ENCODE data around the gene MACF1. TPM values are rescaled to one million over a fixed set of nuclear protein-coding genes. Genes with fewer than 3 reads are reported as not detected.
"Not testable (repeated sequence)": the region's sequence is repeated elsewhere in the genome, so short reads cannot be mapped to it uniquely, and the experiment has no call there.

Gene MACF1
- total RNA-seq, 1 experiment from 2014 or later = 190 TPM

- no peak overlapping the region for H3K56ac ChIP-seq (ENCODE audit: insufficient read length, low read depth, low read length)
- H3K79me2 ChIP-seq (ENCODE audit: insufficient read depth, low read length) = no peaks in the 10 kb centered on the region
- H2BK12ac ChIP-seq (ENCODE audit: insufficient read length, low read depth, low read length) = no peak overlapping the region
- no peak for DNase-seq
- WGBS (ENCODE audit: extremely low coverage, insufficient read length, low lambda C conversion rate) = no CpG with 5 or more reads among the region's 11 CpGs
- H2BK120ac ChIP-seq (ENCODE audit: low read depth, low read length, poor library complexity, severe bottlenecking) = no peak overlapping the region
- H3K23ac ChIP-seq (ENCODE audit: insufficient read length, low read depth, low read length) = no peak overlapping the region
- no peak overlapping the region for H3K9ac ChIP-seq (ENCODE audit: extremely low read depth, insufficient read length, low read length)
- Mint-ChIP-seq H3K36me3 (ENCODE audit: insufficient read depth in 1 of 3, low read depth in 3 of 3) (peaks cover 0 to 18% (median 0%) of the 10 kb centered on the region in 3 experiments; a peak in 2 of 7 replicates), H3K27me3 (ENCODE audit: low read depth) (peaks cover 1% of the 10 kb centered on the region; the same call in 1 of the 2 replicates), H3K27ac (no peak overlapping the region), H3K9me3 (no peaks in the 10 kb centered on the region), H3K4me3 (no peak overlapping the region), H3K4me1 (peaks cover 0 to 5% of the 10 kb centered on the region in 2 experiments; a peak in 2 of 4 replicates)
- H2AK5ac ChIP-seq (ENCODE audit: insufficient read length, low read length) = no peak overlapping the region
- H2BK5ac ChIP-seq (ENCODE audit: insufficient read length, low read length) = no peak overlapping the region
- H4K5ac ChIP-seq (ENCODE audit: insufficient read length, low read depth, low read length) = no peak overlapping the region
- no peaks in the 10 kb centered on the region for H3K79me1 ChIP-seq (ENCODE audit: insufficient read depth, low read depth, low read length, poor library complexity, severe bottlenecking)
- H3K18ac ChIP-seq (ENCODE audit: insufficient read length, low read depth, low read length) = no peak overlapping the region
- H3K27me3 ChIP-seq (ENCODE audit: insufficient read depth, low read length) = no peaks in the 10 kb centered on the region
- no peak overlapping the region for H2BK15ac ChIP-seq (ENCODE audit: low read depth, low read length)
- no peak overlapping the region for H3K4ac ChIP-seq (ENCODE audit: low read depth, low read length)
- H3K27ac ChIP-seq (ENCODE audit: insufficient read length, low read depth, low read length) = no peak overlapping the region
- H3K4me2 ChIP-seq (ENCODE audit: insufficient read depth, insufficient read length, low read length) = no peak overlapping the region
- no peaks in the 10 kb centered on the region for H3K23me2 ChIP-seq (ENCODE audit: insufficient read length, low read depth, low read length, poor library complexity, severe bottlenecking)
- no peak overlapping the region for H2AFZ ChIP-seq (ENCODE audit: low read length)
- H3K14ac ChIP-seq (ENCODE audit: insufficient read depth, low read length) = no peak overlapping the region
- H4K20me1 ChIP-seq (ENCODE audit: control insufficient read depth, insufficient read depth, insufficient read length) = no peaks in the 10 kb centered on the region
- no peak overlapping the region for H2BK20ac ChIP-seq (ENCODE audit: low read depth, low read length, poor library complexity, severe bottlenecking)
- H3T11ph ChIP-seq (ENCODE audit: low read length) = no peak overlapping the region
- H4K91ac ChIP-seq (ENCODE audit: insufficient read length, low read depth, low read length) = no peak overlapping the region
- H4K8ac ChIP-seq (replicated peaks; ENCODE audit: insufficient read length, low read depth, low read length) = no peak overlapping the region
- no peaks in the 10 kb centered on the region for H3K9me3 ChIP-seq (ENCODE audit: control insufficient read depth, low read depth, low read length)
- TF ChIP-seq, protein P1, sequence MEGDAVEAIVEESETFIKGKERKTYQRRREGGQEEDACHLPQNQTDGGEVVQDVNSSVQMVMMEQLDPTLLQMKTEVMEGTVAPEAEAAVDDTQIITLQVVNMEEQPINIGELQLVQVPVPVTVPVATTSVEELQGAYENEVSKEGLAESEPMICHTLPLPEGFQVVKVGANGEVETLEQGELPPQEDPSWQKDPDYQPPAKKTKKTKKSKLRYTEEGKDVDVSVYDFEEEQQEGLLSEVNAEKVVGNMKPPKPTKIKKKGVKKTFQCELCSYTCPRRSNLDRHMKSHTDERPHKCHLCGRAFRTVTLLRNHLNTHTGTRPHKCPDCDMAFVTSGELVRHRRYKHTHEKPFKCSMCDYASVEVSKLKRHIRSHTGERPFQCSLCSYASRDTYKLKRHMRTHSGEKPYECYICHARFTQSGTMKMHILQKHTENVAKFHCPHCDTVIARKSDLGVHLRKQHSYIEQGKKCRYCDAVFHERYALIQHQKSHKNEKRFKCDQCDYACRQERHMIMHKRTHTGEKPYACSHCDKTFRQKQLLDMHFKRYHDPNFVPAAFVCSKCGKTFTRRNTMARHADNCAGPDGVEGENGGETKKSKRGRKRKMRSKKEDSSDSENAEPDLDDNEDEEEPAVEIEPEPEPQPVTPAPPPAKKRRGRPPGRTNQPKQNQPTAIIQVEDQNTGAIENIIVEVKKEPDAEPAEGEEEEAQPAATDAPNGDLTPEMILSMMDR (conservative IDR thresholded peaks at IDR 0.05) = no peak
- no peaks in the 10 kb centered on the region for H3K4me1 ChIP-seq (ENCODE audit: insufficient read depth, low read length)
Observed at GRCh38 chr1:39526466-39527189, 322.1 kb downstream of the MACF1 start.

- not testable (repeated sequence) for H3K27ac ChIP-seq (ENCODE audit: insufficient read length, low read depth, low read length); H2BK20ac ChIP-seq (ENCODE audit: low read depth, low read length, poor library complexity, severe bottlenecking); H2AK5ac ChIP-seq (ENCODE audit: insufficient read length, low read length); H3K9me3 ChIP-seq (ENCODE audit: control insufficient read depth, low read depth, low read length); H3K4me1 Mint-ChIP-seq; H3K14ac ChIP-seq (ENCODE audit: insufficient read depth, low read length); H3K79me1 ChIP-seq (ENCODE audit: insufficient read depth, low read depth, low read length, poor library complexity, severe bottlenecking); H4K91ac ChIP-seq (ENCODE audit: insufficient read length, low read depth, low read length); H3K27me3 Mint-ChIP-seq (ENCODE audit: low read depth); H3K79me2 ChIP-seq (ENCODE audit: insufficient read depth, low read length); H2BK120ac ChIP-seq (ENCODE audit: low read depth, low read length, poor library complexity, severe bottlenecking); H2BK12ac ChIP-seq (ENCODE audit: insufficient read length, low read depth, low read length); H2BK15ac ChIP-seq (ENCODE audit: low read depth, low read length); H4K20me1 ChIP-seq (ENCODE audit: control insufficient read depth, insufficient read depth, insufficient read length); H3K4me3 Mint-ChIP-seq; H3K9me3 Mint-ChIP-seq; H3K27ac Mint-ChIP-seq; H3K18ac ChIP-seq (ENCODE audit: insufficient read length, low read depth, low read length); H3K9ac ChIP-seq (ENCODE audit: extremely low read depth, insufficient read length, low read length); H4K8ac ChIP-seq (replicated peaks; ENCODE audit: insufficient read length, low read depth, low read length); H3K23ac ChIP-seq (ENCODE audit: insufficient read length, low read depth, low read length); H3K23me2 ChIP-seq (ENCODE audit: insufficient read length, low read depth, low read length, poor library complexity, severe bottlenecking); DNase-seq; H2AFZ ChIP-seq (ENCODE audit: low read length); H2BK5ac ChIP-seq (ENCODE audit: insufficient read length, low read length); H4K5ac ChIP-seq (ENCODE audit: insufficient read length, low read depth, low read length); H3K4me2 ChIP-seq (ENCODE audit: insufficient read depth, insufficient read length, low read length); H3K4me1 ChIP-seq (ENCODE audit: insufficient read depth, low read length); H3K56ac ChIP-seq (ENCODE audit: insufficient read length, low read depth, low read length); H3T11ph ChIP-seq (ENCODE audit: low read length); H3K4ac ChIP-seq (ENCODE audit: low read depth, low read length); H3K27me3 ChIP-seq (ENCODE audit: insufficient read depth, low read length)
- H3K36me3 Mint-ChIP-seq (ENCODE audit: insufficient read depth in 1 of 3, low read depth in 3 of 3) = peaks cover 0 to 18% (median 3%) of the 10 kb centered on the region in 3 experiments; a peak in 3 of 7 replicates
- no CpG with 5 or more reads among the region's 8 CpGs for WGBS (ENCODE audit: extremely low coverage, insufficient read length, low lambda C conversion rate)
Observed at GRCh38 chr1:39527190-39527579, 322.7 kb downstream of the MACF1 start.
